NB4 (cell line): ENCODE results near the gene FAAH2.

Experiments
- MYC ChIP-seq: IDR thresholded peaks from 2 replicates; pipeline ENCODE4 v1.6.1; 2011; ENCODE audit warnings: low read depth, low read length
- POLR2A ChIP-seq: IDR thresholded peaks from 2 replicates; pipeline ENCODE4 v1.6.1; 2011; ENCODE audit warnings: mild to moderate bottlenecking; ENCODE audit not compliant: insufficient read length; ENCODE audit errors: extremely low read depth
- TF ChIP-seq, protein P1 (sequence below): IDR thresholded peaks from one replicate; pipeline ENCODE4 v1.5.1; 2012; ENCODE audit warnings: low read depth, low read length
- TF ChIP-seq, protein P2 (sequence below): IDR thresholded peaks from 2 replicates; pipeline ENCODE4 v1.6.1; 2011; ENCODE audit warnings: low read depth, low read length

DNA sequence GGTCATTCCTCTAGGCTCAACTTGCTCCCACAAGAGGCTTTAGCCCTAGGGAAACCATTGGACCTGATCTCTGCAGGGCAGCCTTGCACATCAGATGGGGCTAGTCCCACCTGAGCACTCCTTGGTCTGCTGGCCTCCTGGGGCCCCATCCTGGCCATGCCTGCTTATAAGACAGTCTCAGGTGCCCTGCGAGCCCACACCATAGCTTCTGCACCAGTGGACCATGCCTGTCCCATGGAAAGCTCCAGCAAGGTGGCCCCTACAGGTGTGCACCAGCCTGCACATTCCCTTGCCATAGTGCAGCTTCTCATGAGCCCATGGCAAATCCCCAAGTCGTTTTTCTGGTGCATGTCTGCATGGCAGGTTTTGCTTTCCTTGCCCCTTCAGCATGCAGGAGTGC is 19.6 kb upstream of the FAAH2 start:
- TF ChIP-seq, protein P1, sequence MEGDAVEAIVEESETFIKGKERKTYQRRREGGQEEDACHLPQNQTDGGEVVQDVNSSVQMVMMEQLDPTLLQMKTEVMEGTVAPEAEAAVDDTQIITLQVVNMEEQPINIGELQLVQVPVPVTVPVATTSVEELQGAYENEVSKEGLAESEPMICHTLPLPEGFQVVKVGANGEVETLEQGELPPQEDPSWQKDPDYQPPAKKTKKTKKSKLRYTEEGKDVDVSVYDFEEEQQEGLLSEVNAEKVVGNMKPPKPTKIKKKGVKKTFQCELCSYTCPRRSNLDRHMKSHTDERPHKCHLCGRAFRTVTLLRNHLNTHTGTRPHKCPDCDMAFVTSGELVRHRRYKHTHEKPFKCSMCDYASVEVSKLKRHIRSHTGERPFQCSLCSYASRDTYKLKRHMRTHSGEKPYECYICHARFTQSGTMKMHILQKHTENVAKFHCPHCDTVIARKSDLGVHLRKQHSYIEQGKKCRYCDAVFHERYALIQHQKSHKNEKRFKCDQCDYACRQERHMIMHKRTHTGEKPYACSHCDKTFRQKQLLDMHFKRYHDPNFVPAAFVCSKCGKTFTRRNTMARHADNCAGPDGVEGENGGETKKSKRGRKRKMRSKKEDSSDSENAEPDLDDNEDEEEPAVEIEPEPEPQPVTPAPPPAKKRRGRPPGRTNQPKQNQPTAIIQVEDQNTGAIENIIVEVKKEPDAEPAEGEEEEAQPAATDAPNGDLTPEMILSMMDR, result no peak
- TF ChIP-seq POLR2A (no peak), MYC (no peak)
- TF ChIP-seq, protein P2, sequence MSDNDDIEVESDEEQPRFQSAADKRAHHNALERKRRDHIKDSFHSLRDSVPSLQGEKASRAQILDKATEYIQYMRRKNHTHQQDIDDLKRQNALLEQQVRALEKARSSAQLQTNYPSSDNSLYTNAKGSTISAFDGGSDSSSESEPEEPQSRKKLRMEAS, result no peak
